Caco-2 (cell line): ENCODE measurements around the gene SRMS. TPM values are rescaled to one million over a fixed set of nuclear protein-coding genes. Genes with fewer than 3 reads are reported as not detected.

Source experiments
- BruUV-seq: library from RNA; stranded (reverse); fragments of 400-500 nt; replicated peaks from 2 replicates; lab custom pipeline; 2021; lab: Mats Ljungman, UMichigan
- CTCF ChIA-PET: fragments of 300-600 bp; sonication (Branson Sonifier 250); formaldehyde crosslinking; loops from one replicate; lab custom pipeline; 2022; ENCODE audit warnings: antibody characterized with exemption; lab: Charles Lee
- POLR2A ChIA-PET: fragments of 300-600 bp; sonication (Branson Sonifier 250); formaldehyde crosslinking; loops from one replicate; lab custom pipeline; 2022; ENCODE audit warnings: antibody characterized with exemption; lab: Charles Lee
- DNase-seq, 2 experiments: peaks; one replicate each; pipeline versions ENCODE4 v3.0.0 to v3.0.0-alpha.2; 2020 to 2022
- H3K27me3 ChIP-seq: replicated peaks from 2 replicates; pipeline ENCODE4 v1.6.0; 2011; ENCODE audit warnings: low read length; ENCODE audit not compliant: control insufficient read depth, insufficient read depth
- H3K36me3 ChIP-seq: 2 replicates; pipeline ENCODE4 v1.5.1; 2011; ENCODE audit warnings: low read length; ENCODE audit not compliant: control insufficient read depth, insufficient read depth
- H3K4me1 ChIP-seq: fragments of 250-450 bp; sonication (Bioruptor Pico); 2 replicates; pipeline ENCODE4 v1.5.1; 2020; ENCODE audit warnings: mild to moderate bottlenecking
- H3K4me3 ChIP-seq: 2 replicates; pipeline ENCODE4 v1.5.1; 2011; ENCODE audit warnings: low read depth, mild to moderate bottlenecking, control low read depth, low read length
- H3K9me3 ChIP-seq: fragments of 250-450 bp; sonication (Bioruptor Pico); 2 replicates; pipeline ENCODE4 v1.5.1; 2020; ENCODE audit warnings: mild to moderate bottlenecking, moderate library complexity
- H3K27ac Mint-ChIP-seq: one replicate; pipeline ENCODE4 v1.8.0; 2022; ENCODE audit warnings: mixed read lengths; ENCODE audit not compliant: unreplicated experiment
- H3K27me3 Mint-ChIP-seq: one replicate; pipeline ENCODE4 v1.8.0; 2022; ENCODE audit warnings: mixed read lengths; ENCODE audit not compliant: insufficient read depth, unreplicated experiment
- H3K36me3 Mint-ChIP-seq: one replicate; pipeline ENCODE4 v1.8.0; 2022; ENCODE audit warnings: mild to moderate bottlenecking, mixed read lengths; ENCODE audit not compliant: insufficient read depth, unreplicated experiment
- H3K4me1 Mint-ChIP-seq: one replicate; pipeline ENCODE4 v1.8.0; 2022; ENCODE audit warnings: low read depth, mixed read lengths; ENCODE audit not compliant: unreplicated experiment
- H3K4me3 Mint-ChIP-seq: one replicate; pipeline ENCODE4 v1.8.0; 2022; ENCODE audit warnings: mild to moderate bottlenecking, moderate library complexity, mixed read lengths; ENCODE audit not compliant: unreplicated experiment
- H3K9me3 Mint-ChIP-seq: one replicate; pipeline ENCODE4 v1.8.0; 2022; ENCODE audit warnings: mixed read lengths; ENCODE audit not compliant: unreplicated experiment
- CTCF ChIP-seq, 2 experiments: fragments of 200-600 bp in 1 of 2; IDR thresholded peaks; 1 replicate in 1 of 2; 2 replicates in 1 of 2; pipeline versions ENCODE4 v1.5.1 to v1.8.0; 2011 to 2022; ENCODE audit warnings: antibody characterized with exemption in 1 of 2, control low read depth in 1 of 2, inconsistent platforms in 1 of 2, low read depth in 1 of 2, low read length in 1 of 2, mild to moderate bottlenecking in 1 of 2, moderate library complexity in 1 of 2; ENCODE audit not compliant: insufficient read depth in 1 of 2, severe bottlenecking in 1 of 2, unreplicated experiment in 1 of 2
- intact Hi-C: fragments of 100-400 bp; cut with micrococcal nuclease; formaldehyde crosslinking; loops from one replicate; pipeline ENCODE4 v1.10.0; 2022; ENCODE audit not compliant: unreplicated experiment
- total RNA-seq: library from RNA; stranded (reverse); gene quantifications from 2 replicates; pipeline ENCODE4 v1.2.3, GENCODE V29; 2022

The SRMS gene
- total RNA-seq, 1 experiment from 2014 or later, result not detected

GRCh38 chr20:63498960-63499337 lies 48.6 kb downstream of the SRMS start, which contains the start of gene EEF1A2:
Gene EEF1A2 (minus strand): TSS chr20:63499083. CDS start chr20:63497763, 1,320 bp downstream.
- POLR2A ChIA-PET, result no interaction called here
- Histone ChIP-seq H3K27me3 (no peaks in the 10 kb centered on the region), H3K4me1 (peaks cover 6% of the 10 kb centered on the region; the same call in 1 of the 2 replicates), H3K4me3 (peak within 1 kb of the TSS; percentile 58), H3K9me3 (no peaks in the 10 kb centered on the region), H3K36me3 (no peaks in the 10 kb centered on the region)
- DNase-seq, result peak; percentile 73 to 77
- peak; percentile 47 for TF ChIP-seq CTCF (IDR thresholded peaks at IDR 0.05; ENCODE audit: insufficient read depth in 1 of 2, low read depth in 1 of 2, low read length in 1 of 2, severe bottlenecking in 1 of 2, unreplicated experiment in 1 of 2)
- Mint-ChIP-seq H3K4me3 (peak within 1 kb of the TSS; percentile 66), H3K36me3 (no peaks in the 10 kb centered on the region), H3K9me3 (no peaks in the 10 kb centered on the region), H3K27me3 (no peaks in the 10 kb centered on the region), H3K4me1 (no peaks in the 10 kb centered on the region), H3K27ac (no peak within 1 kb of the TSS)
- intact Hi-C loops, result no loop called here
- CTCF ChIA-PET, result interaction anchor here (0.6 kb wide), 1 partner anchor 16 kb away, joined by 4 read pairs; no protein-coding TSS in a partner anchor
- no TSS peak for BruUV-seq

GRCh38 chr20:63497946-63498935 lies 49.3 kb downstream of the SRMS start:
- Mint-ChIP-seq H3K36me3 (no peaks in the 10 kb centered on the region), H3K9me3 (no peaks in the 10 kb centered on the region), H3K4me3 (peak overlapping the region; percentile 66), H3K27ac (no peak overlapping the region), H3K27me3 (no peaks in the 10 kb centered on the region), H3K4me1 (no peaks in the 10 kb centered on the region)
- Histone ChIP-seq H3K9me3 (no peaks in the 10 kb centered on the region), H3K36me3 (no peaks in the 10 kb centered on the region), H3K4me3 (peak overlapping the region; percentile 58), H3K27me3 (no peaks in the 10 kb centered on the region), H3K4me1 (peaks cover 6% of the 10 kb centered on the region; the same call in 1 of the 2 replicates)
- intact Hi-C loops, result no loop called here
- peak in 1 of 2 experiments; percentile 70 for DNase-seq
- ChIA-PET CTCF (interaction anchor here (0.6 to 2.9 kb wide), 2 partner anchors 16 to 23 kb away, joined by 4 to 15 read pairs; partner anchors contain the start of gene PPDPF), POLR2A (interaction anchor here (0.6 to 0.7 kb wide), 2 partner anchors 22 to 76 kb away, joined by 3 read pairs; partner anchors contain the start of genes HELZ2 and PPDPF)
- TF ChIP-seq CTCF (IDR thresholded peaks at IDR 0.05; ENCODE audit: insufficient read depth in 1 of 2, low read depth in 1 of 2, low read length in 1 of 2, severe bottlenecking in 1 of 2, unreplicated experiment in 1 of 2), result no peak
- BruUV-seq, result no TSS peak
